Measurements from ENCODE around the gene STX10.

- TF ChIP-seq CTCF (conservative IDR thresholded peaks at IDR 0.05 in 1 of 2, IDR thresholded peaks at IDR 0.05 in 1 of 2; ENCODE audit: low read depth in 1 of 2, low read length in 2 of 2) = no peak
- TF ChIP-seq EZH2 (IDR thresholded peaks at IDR 0.05; ENCODE audit: low read length, missing control alignments) = no peak
Measured at GRCh38 chr19:13195678-13196077, 45.5 kb upstream of the STX10 start.

Measured in fibroblast of lung (primary cell).